Lung microvascular endothelial cell (primary cell): Measurements from ENCODE around the gene FBXO30. TPM values are rescaled to one million over a fixed set of nuclear protein-coding genes. Genes with fewer than 3 reads are reported as not detected.

Experiments used
- DNase-seq, 2 donors: peaks; one replicate each; pipeline versions ENCODE4 v3.0.0 to v3.0.0-alpha.2; 2010; ENCODE audit warnings: low read depth in 2 of 2
- total RNA-seq: library from RNA; depleted of rRNA; stranded (reverse); fragments of >200 nt; gene quantifications from 2 replicates; pipeline ENCODE4 v1.2.1, GENCODE V29; 2014

FBXO30 gene
- total RNA-seq, 1 donor from 2014 or later: 9.9 TPM

- DNase-seq: no peak
Observed at GRCh38 chr6:145755682-145756081, 58.9 kb downstream of the FBXO30 start.

- DNase-seq: no peak
Observed at GRCh38 chr6:145752638-145753037, 62.0 kb downstream of the FBXO30 start.

DNA sequence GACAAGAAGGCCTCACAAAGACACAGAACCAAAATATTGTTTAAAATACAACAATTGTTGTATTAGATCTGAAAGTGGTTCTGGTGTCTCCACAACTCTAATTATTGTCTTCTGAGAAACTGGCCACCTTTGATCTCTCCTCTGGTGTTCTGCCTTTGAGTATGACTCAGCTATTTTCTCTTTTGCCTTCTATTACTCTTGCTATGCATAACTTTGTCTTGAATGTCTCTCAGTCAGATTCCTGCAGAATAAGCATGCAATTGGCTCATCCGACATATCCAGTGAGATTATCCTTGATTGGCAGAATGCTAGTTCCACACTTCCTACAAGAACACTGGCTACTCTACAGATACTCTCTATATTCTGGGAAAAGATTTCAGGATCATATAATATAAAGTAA lies 65.0 kb downstream of the FBXO30 start:
- DNase-seq: peak in 1 of 2 donors; percentile 81

GRCh38 chr6:145745861-145746260 lies 68.7 kb downstream of the FBXO30 start:
- no peak for DNase-seq

- DNase-seq: no peak
Observed at GRCh38 chr6:145744619-145745018, 70.0 kb downstream of the FBXO30 start.

Other genes starting within 250 kb of the FBXO30 start
- 5.0 and 10.5 TPM in 2 replicates for gene EPM2A, start 79.3 kb downstream of the FBXO30 start, total RNA-seq
- 8.3 and 13.7 TPM in 2 replicates for gene SHPRH, start 149.6 kb upstream of the FBXO30 start, total RNA-seq
- gene GRM1, start 214.3 kb upstream of the FBXO30 start, total RNA-seq: under 0.01 TPM in 1 of 2 replicates, not detected in the other